Measurements from ENCODE around the gene DEFB110. TPM values are rescaled to one million over a fixed set of nuclear protein-coding genes. Genes with fewer than 3 reads are reported as not detected.

Gene DEFB110
- total RNA-seq, 1 donor from 2014 or later, result not detected

DNA sequence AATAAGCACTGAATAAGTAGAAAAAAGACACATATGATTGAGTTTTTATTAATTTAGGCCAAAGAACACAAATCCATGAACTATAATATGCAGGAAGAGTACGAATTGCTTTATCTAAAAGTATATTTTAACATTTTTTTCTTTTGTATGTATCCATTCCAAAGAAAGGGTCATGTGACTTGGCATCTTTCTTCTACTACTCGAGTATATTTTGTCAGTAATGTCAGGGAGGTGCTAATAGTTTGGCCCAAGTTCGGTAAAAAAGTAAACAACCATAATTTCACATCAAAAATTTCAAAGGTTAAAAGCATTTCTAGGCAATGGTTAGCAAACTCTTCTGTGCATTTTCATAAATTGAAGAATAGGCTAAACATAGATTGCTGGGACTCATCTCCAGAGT, 18.7 kb downstream of the DEFB110 start:
- no peaks in the 10 kb centered on the region for H3K27me3 ChIP-seq (ENCODE audit: low read depth)
- H3K36me3 ChIP-seq, result no peaks in the 10 kb centered on the region
- intact Hi-C loops (cut with micrococcal nuclease), result no loop called here

DNA sequence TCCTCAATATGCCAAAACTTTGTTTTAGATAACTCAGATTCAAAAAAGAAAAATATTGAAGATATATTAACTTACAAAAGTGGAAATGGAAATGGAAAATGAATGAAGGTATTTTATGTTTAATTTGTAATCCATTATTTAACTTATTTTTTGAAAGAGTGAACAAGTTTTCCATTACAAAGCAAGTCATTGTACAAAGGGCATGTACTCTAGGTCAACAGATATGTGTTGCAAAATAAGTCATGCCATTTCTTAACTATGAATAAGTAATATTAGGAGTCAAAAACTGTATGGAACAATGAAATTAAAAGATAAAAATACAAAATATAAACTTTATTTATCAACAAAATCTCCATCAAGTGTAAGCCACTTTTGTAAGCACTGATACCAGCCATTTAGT, 26.5 kb downstream of the DEFB110 start:
- Histone ChIP-seq H3K27ac (replicated peaks) (no peak overlapping the region), H3K4me1 (no peaks in the 10 kb centered on the region), H3K27me3 (ENCODE audit: low read depth) (no peaks in the 10 kb centered on the region), H3K9me3 (replicated peaks) (no peaks in the 10 kb centered on the region), H3K36me3 (no peaks in the 10 kb centered on the region), H3K4me3 (no peak overlapping the region)
- TF ChIP-seq, protein P1, sequence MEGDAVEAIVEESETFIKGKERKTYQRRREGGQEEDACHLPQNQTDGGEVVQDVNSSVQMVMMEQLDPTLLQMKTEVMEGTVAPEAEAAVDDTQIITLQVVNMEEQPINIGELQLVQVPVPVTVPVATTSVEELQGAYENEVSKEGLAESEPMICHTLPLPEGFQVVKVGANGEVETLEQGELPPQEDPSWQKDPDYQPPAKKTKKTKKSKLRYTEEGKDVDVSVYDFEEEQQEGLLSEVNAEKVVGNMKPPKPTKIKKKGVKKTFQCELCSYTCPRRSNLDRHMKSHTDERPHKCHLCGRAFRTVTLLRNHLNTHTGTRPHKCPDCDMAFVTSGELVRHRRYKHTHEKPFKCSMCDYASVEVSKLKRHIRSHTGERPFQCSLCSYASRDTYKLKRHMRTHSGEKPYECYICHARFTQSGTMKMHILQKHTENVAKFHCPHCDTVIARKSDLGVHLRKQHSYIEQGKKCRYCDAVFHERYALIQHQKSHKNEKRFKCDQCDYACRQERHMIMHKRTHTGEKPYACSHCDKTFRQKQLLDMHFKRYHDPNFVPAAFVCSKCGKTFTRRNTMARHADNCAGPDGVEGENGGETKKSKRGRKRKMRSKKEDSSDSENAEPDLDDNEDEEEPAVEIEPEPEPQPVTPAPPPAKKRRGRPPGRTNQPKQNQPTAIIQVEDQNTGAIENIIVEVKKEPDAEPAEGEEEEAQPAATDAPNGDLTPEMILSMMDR (IDR thresholded peaks at IDR 0.05; ENCODE audit: borderline replicate concordance), result no peak
- intact Hi-C loops (cut with micrococcal nuclease), result no loop called here
- no peak for DNase-seq

More for the DNA sequence above, 18.7 kb downstream of the DEFB110 start:
- TF ChIP-seq, protein P1 (IDR thresholded peaks at IDR 0.05; ENCODE audit: borderline replicate concordance), result no peak
- Histone ChIP-seq H3K27ac (replicated peaks) (no peak overlapping the region), H3K4me1 (no peaks in the 10 kb centered on the region), H3K9me3 (replicated peaks) (no peaks in the 10 kb centered on the region), H3K4me3 (no peak overlapping the region)
- no peak for DNase-seq

DNA sequence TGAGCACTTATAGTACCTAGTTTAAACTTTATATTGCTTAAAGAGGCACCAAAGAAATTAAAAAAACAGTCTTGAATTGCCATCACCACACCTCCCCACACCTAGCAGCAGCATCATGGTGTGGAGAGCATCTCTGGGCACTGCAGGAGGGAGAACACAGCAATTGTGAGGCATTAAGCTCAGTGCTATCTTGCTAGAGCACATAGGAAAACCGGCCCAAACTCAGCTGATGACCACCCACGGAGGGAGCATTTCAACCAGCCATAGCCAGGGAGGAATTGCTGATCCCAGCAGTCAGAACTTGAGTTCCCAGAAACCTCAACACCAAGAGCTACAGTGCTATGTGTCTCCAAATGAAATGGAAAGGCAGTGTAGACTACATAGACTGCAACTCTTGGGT, 32.9 kb downstream of the DEFB110 start:
- TF ChIP-seq, protein P1 (IDR thresholded peaks at IDR 0.05; ENCODE audit: borderline replicate concordance), result no peak
- Histone ChIP-seq H3K27ac (replicated peaks) (no peak overlapping the region), H3K4me3 (no peak overlapping the region), H3K9me3 (replicated peaks) (no peaks in the 10 kb centered on the region), H3K4me1 (no peaks in the 10 kb centered on the region), H3K27me3 (ENCODE audit: low read depth) (no peaks in the 10 kb centered on the region), H3K36me3 (no peaks in the 10 kb centered on the region)
- DNase-seq, result no peak
- intact Hi-C loops (cut with micrococcal nuclease), result no loop called here

DNA sequence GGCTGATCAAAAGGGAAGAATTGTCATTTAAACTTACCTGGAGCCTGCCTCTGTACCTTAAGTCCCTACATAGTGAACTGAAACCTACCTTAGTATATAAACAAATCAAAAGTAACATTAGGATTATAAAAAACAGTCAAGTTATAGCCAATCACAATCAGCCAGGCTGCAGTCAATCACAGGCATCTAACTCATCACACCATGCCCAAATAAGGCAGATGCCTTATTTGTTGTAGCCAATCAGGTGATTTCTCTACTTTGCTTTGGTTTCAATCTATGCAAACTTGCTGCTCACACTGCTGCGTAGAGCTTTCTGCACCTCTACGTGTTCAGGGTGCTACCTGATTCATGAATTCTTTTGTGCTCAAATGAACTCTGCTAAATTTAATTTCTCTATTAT, 34.0 kb downstream of the DEFB110 start:
- H3K27me3 ChIP-seq (ENCODE audit: low read depth), result no peaks in the 10 kb centered on the region
- intact Hi-C loops (cut with micrococcal nuclease), result no loop called here
- H3K27ac ChIP-seq (replicated peaks), result no peak overlapping the region
- no peaks in the 10 kb centered on the region for H3K9me3 ChIP-seq (replicated peaks)
- no peaks in the 10 kb centered on the region for H3K4me1 ChIP-seq
- DNase-seq, result no peak
- no peak overlapping the region for H3K4me3 ChIP-seq
- TF ChIP-seq, protein P1 (IDR thresholded peaks at IDR 0.05; ENCODE audit: borderline replicate concordance), result no peak
- H3K36me3 ChIP-seq, result no peaks in the 10 kb centered on the region

- no peaks in the 10 kb centered on the region for H3K27me3 ChIP-seq (ENCODE audit: low read depth)
- no peaks in the 10 kb centered on the region for H3K36me3 ChIP-seq
- no peak overlapping the region for H3K4me3 ChIP-seq
- DNase-seq, result no peak
- TF ChIP-seq, protein P1 (IDR thresholded peaks at IDR 0.05; ENCODE audit: borderline replicate concordance), result no peak
- no peaks in the 10 kb centered on the region for H3K9me3 ChIP-seq (replicated peaks)
- intact Hi-C loops (cut with micrococcal nuclease), result no loop called here
- H3K27ac ChIP-seq (replicated peaks), result no peak overlapping the region
- no peaks in the 10 kb centered on the region for H3K4me1 ChIP-seq
These were observed 35.2 kb downstream of the DEFB110 start for GRCh38 chr6:49986551-49986950.

GRCh38 chr6:49982046-49982445, 39.7 kb downstream of the DEFB110 start:
- TF ChIP-seq, protein P1 (IDR thresholded peaks at IDR 0.05; ENCODE audit: borderline replicate concordance), result no peak
- H3K36me3 ChIP-seq, result no peaks in the 10 kb centered on the region
- no peaks in the 10 kb centered on the region for H3K9me3 ChIP-seq (replicated peaks)
- no peak overlapping the region for H3K4me3 ChIP-seq
- H3K27me3 ChIP-seq (ENCODE audit: low read depth), result no peaks in the 10 kb centered on the region
- intact Hi-C loops (cut with micrococcal nuclease), result no loop called here
- H3K27ac ChIP-seq (replicated peaks), result no peak overlapping the region
- DNase-seq, result no peak
- H3K4me1 ChIP-seq, result no peaks in the 10 kb centered on the region

All from left ventricle myocardium inferior (tissue), 1 donor.